ENCODE measurements around the gene ZBTB20.
A peak's percentile ranks its signal among the peaks of the same experiment; 100 is the strongest.

The ZBTB20 gene

GRCh38 chr3:115085197-115085865 is 61.8 kb downstream of the ZBTB20 start:
- no peak for DNase-seq

- no peak for DNase-seq
Measured at GRCh38 chr3:115084686-115085085, 62.4 kb downstream of the ZBTB20 start.

GRCh38 chr3:115082260-115082659 is 64.8 kb downstream of the ZBTB20 start:
- DNase-seq: no peak

- no peak for DNase-seq
Measured at GRCh38 chr3:115081444-115081843, 65.6 kb downstream of the ZBTB20 start.

GRCh38 chr3:115077501-115078250 is 69.4 kb downstream of the ZBTB20 start:
- DNase-seq: no peak

DNA sequence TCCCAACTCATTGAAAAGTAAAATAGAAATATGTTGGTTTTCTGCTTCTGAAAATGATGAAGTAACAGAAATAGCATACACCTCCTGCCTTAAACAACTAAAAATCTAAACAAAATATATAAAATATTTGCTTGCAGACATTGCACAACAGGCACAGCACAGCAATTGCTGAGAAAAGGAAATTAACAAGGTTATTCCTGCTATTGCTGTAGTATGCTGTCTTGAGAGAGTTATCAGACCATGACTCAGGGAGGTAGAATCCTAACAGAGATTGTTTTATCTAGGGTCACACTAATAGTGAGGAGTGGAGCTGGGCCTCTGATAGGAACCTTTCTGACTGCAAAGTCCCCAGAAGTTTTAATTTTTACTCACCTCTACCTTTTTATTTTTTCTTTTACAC is 72.6 kb downstream of the ZBTB20 start:
- DNase-seq: no peak

GRCh38 chr3:115072265-115073021 is 74.6 kb downstream of the ZBTB20 start:
- DNase-seq: no peak

DNA sequence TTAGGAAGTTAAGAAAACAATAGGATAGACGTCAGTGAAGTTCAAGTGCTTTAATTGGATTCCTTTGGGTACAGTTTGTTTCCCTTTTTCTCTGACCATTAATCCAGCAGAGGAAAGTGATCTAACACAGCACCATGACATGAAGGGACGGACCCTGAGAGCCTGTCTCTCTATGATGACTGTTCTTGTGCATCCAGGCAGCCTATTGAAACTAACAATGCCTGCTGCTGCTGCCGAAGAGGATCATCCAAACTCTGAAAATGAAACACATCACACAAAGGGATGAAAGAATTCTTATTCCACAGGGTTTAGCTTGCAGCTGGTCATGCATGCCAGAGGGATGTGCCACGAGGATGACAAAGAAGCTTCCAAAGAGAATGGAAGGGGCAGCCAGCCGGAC is 75.5 kb downstream of the ZBTB20 start:
- DNase-seq: no peak

GRCh38 chr3:115071166-115071565 is 75.9 kb downstream of the ZBTB20 start:
- DNase-seq: no peak

- no peak for DNase-seq
Measured at GRCh38 chr3:115068799-115069198, 78.3 kb downstream of the ZBTB20 start.

- DNase-seq: no peak
Measured at GRCh38 chr3:115062412-115062956, 84.6 kb downstream of the ZBTB20 start.

DNA sequence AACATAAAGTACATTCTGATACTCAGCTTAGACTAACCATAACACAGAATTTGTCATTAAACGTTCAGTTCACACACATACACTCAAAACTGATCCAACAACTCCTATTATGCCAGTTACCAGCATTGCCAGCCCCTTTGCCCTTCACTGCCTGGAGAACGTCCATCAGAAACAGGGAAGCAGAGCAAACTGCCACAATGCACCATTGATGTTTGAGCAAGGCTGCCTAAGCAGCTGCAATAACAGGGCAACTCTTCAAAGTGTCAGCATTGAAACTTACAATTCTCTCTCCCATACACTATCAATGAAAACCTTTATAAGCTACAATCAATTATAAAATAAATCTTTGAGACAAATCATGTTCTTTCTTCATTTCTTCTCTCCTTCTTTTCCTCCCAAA is 85.1 kb downstream of the ZBTB20 start:
- peak; percentile 64 for DNase-seq

DNA sequence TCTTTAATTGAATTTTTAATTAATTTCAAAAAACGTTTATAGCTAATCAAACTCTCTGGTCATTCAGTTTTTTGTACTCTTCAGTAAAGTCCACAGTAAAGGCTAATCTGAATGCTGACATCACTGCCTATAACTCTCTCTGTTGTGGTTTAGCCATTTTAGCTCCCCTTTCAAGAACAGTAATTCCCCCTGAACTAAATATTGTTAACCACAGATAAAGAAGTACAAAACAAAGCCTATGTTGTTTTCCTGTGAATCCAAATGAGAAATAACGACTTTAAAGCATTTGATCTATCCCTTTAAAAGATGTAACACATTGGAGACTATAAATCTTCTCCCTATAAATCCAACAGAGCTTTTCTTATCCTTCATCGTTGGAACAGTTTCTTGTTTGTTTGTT is 94.2 kb downstream of the ZBTB20 start:
- no peak for DNase-seq

GRCh38 chr3:115042351-115042750 is 104.7 kb downstream of the ZBTB20 start:
- DNase-seq: no peak

GRCh38 chr3:115040673-115041286 is 106.3 kb downstream of the ZBTB20 start:
- DNase-seq: peak; percentile 24

- no peak for DNase-seq
Measured at GRCh38 chr3:115040246-115040645, 106.8 kb downstream of the ZBTB20 start.

- no peak for DNase-seq
Measured at GRCh38 chr3:115038817-115039216, 108.3 kb downstream of the ZBTB20 start.

- no peak for DNase-seq
Measured at GRCh38 chr3:115022835-115023398, 124.2 kb downstream of the ZBTB20 start.

- DNase-seq: no peak
Measured at GRCh38 chr3:115022199-115022598, 124.9 kb downstream of the ZBTB20 start.

DNA sequence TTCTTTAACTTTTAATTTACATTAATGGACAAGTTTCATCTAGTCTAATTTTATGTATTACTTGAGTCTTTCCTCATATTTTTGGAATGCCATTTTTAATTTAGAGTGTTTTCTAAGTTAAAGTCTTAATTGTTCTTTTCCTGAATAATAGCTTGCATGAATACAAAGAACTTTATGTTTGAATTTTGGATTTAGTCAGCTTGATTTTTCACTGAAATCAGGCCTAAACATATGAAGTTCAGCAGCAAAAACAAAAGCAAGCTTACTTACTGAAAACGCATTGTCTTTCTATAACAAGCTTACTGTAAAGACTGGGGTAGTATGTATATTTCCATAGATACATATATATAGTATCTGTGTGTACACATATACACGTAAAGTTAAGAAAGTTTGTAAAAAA is 126.0 kb downstream of the ZBTB20 start:
- DNase-seq: no peak

DNA sequence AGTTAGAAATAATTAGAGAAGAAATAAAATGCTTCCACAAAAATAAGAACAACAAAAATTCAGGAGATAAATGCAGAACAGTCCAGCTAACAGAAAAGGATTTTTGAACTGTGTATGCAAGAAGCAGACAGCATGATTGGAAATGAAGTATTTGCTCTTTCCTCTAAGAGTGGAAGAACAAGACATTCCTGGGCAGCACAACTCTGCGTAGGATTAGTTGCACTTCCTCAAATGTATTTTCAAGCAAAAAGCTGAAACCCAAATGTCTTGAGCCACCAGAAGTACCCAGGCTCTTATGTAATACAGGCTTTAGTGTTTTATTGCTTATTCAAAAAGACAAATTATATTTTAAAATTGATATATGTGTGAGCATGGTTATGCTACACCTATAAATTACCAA is 127.2 kb downstream of the ZBTB20 start:
- no peak for DNase-seq

GRCh38 chr3:115018694-115019093 is 128.4 kb downstream of the ZBTB20 start:
- no peak for DNase-seq

- no peak for DNase-seq
Measured at GRCh38 chr3:115007966-115008365, 139.1 kb downstream of the ZBTB20 start.

Data from SHP77 treated with DMSO at 0.1 percent for 48 hours (cell line).